ENCODE measurements around the gene R3HDM1. TPM values are rescaled to one million over a fixed set of nuclear protein-coding genes. Genes with fewer than 3 reads are reported as not detected.

The R3HDM1 gene
- total RNA-seq, 1 donor from 2014 or later, result 44.7 TPM

- no peak overlapping the region for H3K27ac Mint-ChIP-seq (ENCODE audit: unreplicated experiment)
These were observed 144.7 kb downstream of the R3HDM1 start for GRCh38 chr2:135676031-135676430.

GRCh38 chr2:135679125-135679524 lies 147.8 kb downstream of the R3HDM1 start:
- H3K4me2 ChIP-seq (ENCODE audit: low read length), result no peak overlapping the region
- DNase-seq (ENCODE audit: low read depth) (no peak), FAIRE-seq (no peak)
- H3K27ac ChIP-seq (ENCODE audit: low read depth, low read length), result no peak overlapping the region
- no peak overlapping the region for H2AFZ ChIP-seq (ENCODE audit: low read depth, low read length)
- H3K36me3 ChIP-seq (ENCODE audit: insufficient read depth, low read length), result peaks cover 8% of the 10 kb centered on the region
- Mint-ChIP-seq H3K27ac (ENCODE audit: unreplicated experiment) (no peak overlapping the region), H3K9me3 (ENCODE audit: unreplicated experiment) (no peaks in the 10 kb centered on the region), H3K36me3 (ENCODE audit: low read depth, unreplicated experiment) (peaks cover 7% of the 10 kb centered on the region), H3K27me3 (ENCODE audit: low read depth, unreplicated experiment) (no peaks in the 10 kb centered on the region), H3K4me1 (ENCODE audit: low read depth, unreplicated experiment) (no peaks in the 10 kb centered on the region), H3K4me3 (ENCODE audit: unreplicated experiment) (no peak overlapping the region)
- no peaks in the 10 kb centered on the region for H3K79me2 ChIP-seq (ENCODE audit: insufficient read depth, low read length)
- H3K4me3 ChIP-seq (ENCODE audit: insufficient read depth, low read depth, low read length), result no peak overlapping the region
- no peaks in the 10 kb centered on the region for H4K20me1 ChIP-seq (ENCODE audit: insufficient read depth, low read length)
- no peak overlapping the region for H3K9ac ChIP-seq (ENCODE audit: low read length)
- no peak for TF ChIP-seq CTCF (IDR thresholded peaks at IDR 0.05; ENCODE audit: insufficient read depth, low read depth, low read length)
- no peak for TF ChIP-seq EZH2 (IDR thresholded peaks at IDR 0.05; ENCODE audit: insufficient read depth, low read length)
- H3K4me1 ChIP-seq (ENCODE audit: insufficient read depth, low read length), result no peaks in the 10 kb centered on the region
- H3K9me3 ChIP-seq (ENCODE audit: insufficient read depth, low read depth, low read length), result no peaks in the 10 kb centered on the region
- H3K27me3 ChIP-seq (ENCODE audit: insufficient read depth, low read length), result no peaks in the 10 kb centered on the region

More at GRCh38 chr2:135676031-135676430, 144.7 kb downstream of the R3HDM1 start:
- no peaks in the 10 kb centered on the region for H3K9me3 Mint-ChIP-seq (ENCODE audit: unreplicated experiment)
- Histone ChIP-seq H3K9me3 (ENCODE audit: insufficient read depth, low read depth, low read length) (no peaks in the 10 kb centered on the region), H3K36me3 (ENCODE audit: insufficient read depth, low read length) (peaks cover 8% of the 10 kb centered on the region), H4K20me1 (ENCODE audit: insufficient read depth, low read length) (no peaks in the 10 kb centered on the region), H3K27ac (ENCODE audit: low read depth, low read length) (no peak overlapping the region), H3K9ac (ENCODE audit: low read length) (no peak overlapping the region), H3K79me2 (ENCODE audit: insufficient read depth, low read length) (no peaks in the 10 kb centered on the region), H3K4me3 (ENCODE audit: insufficient read depth, low read depth, low read length) (no peak overlapping the region), H3K4me1 (ENCODE audit: insufficient read depth, low read length) (no peaks in the 10 kb centered on the region), H2AFZ (ENCODE audit: low read depth, low read length) (no peak overlapping the region), H3K27me3 (ENCODE audit: insufficient read depth, low read length) (no peaks in the 10 kb centered on the region), H3K4me2 (ENCODE audit: low read length) (no peak overlapping the region)
- H3K4me1 Mint-ChIP-seq (ENCODE audit: low read depth, unreplicated experiment), result no peaks in the 10 kb centered on the region
- peaks cover 11% of the 10 kb centered on the region for H3K36me3 Mint-ChIP-seq (ENCODE audit: low read depth, unreplicated experiment)
- H3K4me3 Mint-ChIP-seq (ENCODE audit: unreplicated experiment), result no peak overlapping the region
- TF ChIP-seq CTCF (IDR thresholded peaks at IDR 0.05; ENCODE audit: insufficient read depth, low read depth, low read length) (no peak), EZH2 (IDR thresholded peaks at IDR 0.05; ENCODE audit: insufficient read depth, low read length) (no peak)
- no peaks in the 10 kb centered on the region for H3K27me3 Mint-ChIP-seq (ENCODE audit: low read depth, unreplicated experiment)
- FAIRE-seq, result no peak
- DNase-seq (ENCODE audit: low read depth), result no peak

- Mint-ChIP-seq H3K4me1 (ENCODE audit: low read depth, unreplicated experiment) (no peaks in the 10 kb centered on the region), H3K36me3 (ENCODE audit: low read depth, unreplicated experiment) (peaks cover 8% of the 10 kb centered on the region), H3K27ac (ENCODE audit: unreplicated experiment) (no peak overlapping the region), H3K27me3 (ENCODE audit: low read depth, unreplicated experiment) (no peaks in the 10 kb centered on the region), H3K9me3 (ENCODE audit: unreplicated experiment) (no peaks in the 10 kb centered on the region), H3K4me3 (ENCODE audit: unreplicated experiment) (no peak overlapping the region)
- Histone ChIP-seq H3K79me2 (ENCODE audit: insufficient read depth, low read length) (no peaks in the 10 kb centered on the region), H2AFZ (ENCODE audit: low read depth, low read length) (no peak overlapping the region), H3K4me3 (ENCODE audit: insufficient read depth, low read depth, low read length) (no peak overlapping the region), H3K9ac (ENCODE audit: low read length) (no peak overlapping the region), H3K36me3 (ENCODE audit: insufficient read depth, low read length) (no peaks in the 10 kb centered on the region), H3K27ac (ENCODE audit: low read depth, low read length) (no peak overlapping the region), H3K9me3 (ENCODE audit: insufficient read depth, low read depth, low read length) (no peaks in the 10 kb centered on the region), H3K4me2 (ENCODE audit: low read length) (no peak overlapping the region), H3K27me3 (ENCODE audit: insufficient read depth, low read length) (no peaks in the 10 kb centered on the region), H3K4me1 (ENCODE audit: insufficient read depth, low read length) (no peaks in the 10 kb centered on the region), H4K20me1 (ENCODE audit: insufficient read depth, low read length) (no peaks in the 10 kb centered on the region)
- peak; percentile 26 for DNase-seq (ENCODE audit: low read depth)
- TF ChIP-seq EZH2 (IDR thresholded peaks at IDR 0.05; ENCODE audit: insufficient read depth, low read length), result no peak
- TF ChIP-seq CTCF (IDR thresholded peaks at IDR 0.05; ENCODE audit: insufficient read depth, low read depth, low read length), result no peak
- FAIRE-seq, result no peak
These were observed 154.1 kb downstream of the R3HDM1 start for GRCh38 chr2:135685361-135685760.

Data from astrocyte (in vitro differentiated cells and primary cell).